Measurements from ENCODE around the gene SHISAL1. TPM values are rescaled to one million over a fixed set of nuclear protein-coding genes. Genes with fewer than 3 reads are reported as not detected.

The SHISAL1 gene
- total RNA-seq, 4 donors from 2014 or later, result 0.17 to 0.89 (median 0.22) TPM

- H3K27ac ChIP-seq, result no peak overlapping the region
- H3K4me1 ChIP-seq, result peaks cover 41% of the 10 kb centered on the region
- no peak overlapping the region for H3K4me3 ChIP-seq
- TF ChIP-seq EP300 (IDR thresholded peaks at IDR 0.05), result no peak
- no peak for TF ChIP-seq POLR2A (IDR thresholded peaks at IDR 0.05)
- no peak for TF ChIP-seq POLR2AphosphoS5 (IDR thresholded peaks at IDR 0.05)
- TF ChIP-seq CTCF (IDR thresholded peaks at IDR 0.05), result no peak
- H3K36me3 ChIP-seq, result no peaks in the 10 kb centered on the region
- no peak for DNase-seq (ENCODE audit: low spot score in 2 of 2)
- 81% methylated on average over 14 of the region's 16 CpGs for WGBS
- no peaks in the 10 kb centered on the region for H3K9me3 ChIP-seq
- H3K27me3 ChIP-seq, result peaks cover 4% of the 10 kb centered on the region
Observed at GRCh38 chr22:44313385-44314006, 745 bp upstream of the SHISAL1 start.

- Histone ChIP-seq H3K9me3 (no peaks in the 10 kb centered on the region), H3K27me3 (peaks cover 4% of the 10 kb centered on the region), H3K36me3 (no peaks in the 10 kb centered on the region), H3K27ac (no peak overlapping the region), H3K4me1 (peaks cover 40% of the 10 kb centered on the region), H3K4me3 (no peak overlapping the region)
- DNase-seq (ENCODE audit: low spot score in 2 of 2), result no peak
- no peak for TF ChIP-seq POLR2A (IDR thresholded peaks at IDR 0.05)
- no peak for TF ChIP-seq POLR2AphosphoS5 (IDR thresholded peaks at IDR 0.05)
- TF ChIP-seq EP300 (IDR thresholded peaks at IDR 0.05), result no peak
- no peak for TF ChIP-seq CTCF (IDR thresholded peaks at IDR 0.05)
- 23% methylated on average over 3 of the region's 3 CpGs for WGBS
Observed at GRCh38 chr22:44311855-44312170, 938 bp downstream of the SHISAL1 start.

GRCh38 chr22:44311104-44311854 lies 1.5 kb downstream of the SHISAL1 start:
- Histone ChIP-seq H3K36me3 (no peaks in the 10 kb centered on the region), H3K4me3 (no peak overlapping the region), H3K27me3 (peaks cover 4% of the 10 kb centered on the region), H3K4me1 (peaks cover 36% of the 10 kb centered on the region), H3K9me3 (no peaks in the 10 kb centered on the region), H3K27ac (no peak overlapping the region)
- no peak for DNase-seq (ENCODE audit: low spot score in 2 of 2)
- TF ChIP-seq POLR2AphosphoS5 (IDR thresholded peaks at IDR 0.05) (no peak), EP300 (IDR thresholded peaks at IDR 0.05) (no peak), CTCF (IDR thresholded peaks at IDR 0.05) (no peak), POLR2A (IDR thresholded peaks at IDR 0.05) (no peak)
- WGBS, result 86% methylated on average over 10 of the region's 10 CpGs

GRCh38 chr22:44309647-44310046 lies 3.1 kb downstream of the SHISAL1 start:
- Histone ChIP-seq H3K4me1 (peaks cover 36% of the 10 kb centered on the region), H3K4me3 (no peak overlapping the region), H3K27me3 (peaks cover 4% of the 10 kb centered on the region), H3K27ac (no peak overlapping the region), H3K9me3 (no peaks in the 10 kb centered on the region), H3K36me3 (no peaks in the 10 kb centered on the region)
- WGBS, result 76% methylated on average over 9 of the region's 9 CpGs
- TF ChIP-seq POLR2AphosphoS5 (IDR thresholded peaks at IDR 0.05) (no peak), CTCF (IDR thresholded peaks at IDR 0.05) (no peak), EP300 (IDR thresholded peaks at IDR 0.05) (no peak), POLR2A (IDR thresholded peaks at IDR 0.05) (no peak)
- no peak for DNase-seq (ENCODE audit: low spot score in 2 of 2)

- TF ChIP-seq POLR2A (IDR thresholded peaks at IDR 0.05), result no peak
- peak in 1 of 3 donors; percentile 66 for TF ChIP-seq POLR2AphosphoS5 (IDR thresholded peaks at IDR 0.05)
- 33% methylated on average over 12 of the region's 16 CpGs for WGBS
- H3K4me1 ChIP-seq, result peaks cover 36% of the 10 kb centered on the region
- H3K36me3 ChIP-seq, result no peaks in the 10 kb centered on the region
- no peak overlapping the region for H3K4me3 ChIP-seq
- H3K27ac ChIP-seq, result no peak overlapping the region
- peak in 1 of 2 donors; percentile 86 for DNase-seq (ENCODE audit: low spot score in 2 of 2)
- no peaks in the 10 kb centered on the region for H3K9me3 ChIP-seq
- H3K27me3 ChIP-seq, result peaks cover 4% of the 10 kb centered on the region
Observed at GRCh38 chr22:44309137-44309536, 3.6 kb downstream of the SHISAL1 start.
